PFSK-1 (cell line): ENCODE results near the gene FRMD4A.

ENCODE experiments used
- FOXP2 ChIP-seq: optimal IDR thresholded peaks from 2 replicates; pipeline ENCODE3; 2011; ENCODE audit warnings: borderline replicate concordance, control low read depth, inconsistent platforms; ENCODE audit not compliant: insufficient read depth; ENCODE audit errors: extremely low read length, extremely low read depth
- POLR2AphosphoS5 ChIP-seq: IDR thresholded peaks from 2 replicates; pipeline ENCODE4 v1.6.1; 2012; ENCODE audit warnings: low read depth, mild to moderate bottlenecking, control low read depth, low read length, moderate library complexity
- SIN3A ChIP-seq: IDR thresholded peaks from 2 replicates; pipeline ENCODE4 v1.6.1; 2012; ENCODE audit warnings: mild to moderate bottlenecking, low read length, moderate library complexity, borderline replicate concordance; ENCODE audit not compliant: insufficient read depth
- TAF1 ChIP-seq: IDR thresholded peaks from 2 replicates; pipeline ENCODE4 v1.6.1; 2012; ENCODE audit warnings: low read length, control low read depth, borderline replicate concordance; ENCODE audit not compliant: insufficient read depth
- TF ChIP-seq, protein P1 (sequence below), 2 experiments: IDR thresholded peaks; 2 replicates each; pipeline versions ENCODE4 v1.6.1 to v1.8.0; 2011 to 2012; ENCODE audit warnings: low read depth in 2 of 2, low read length in 2 of 2, control low read depth in 1 of 2, inconsistent platforms in 1 of 2, mild to moderate bottlenecking in 1 of 2, moderate library complexity in 1 of 2; ENCODE audit not compliant: insufficient read depth in 1 of 2

DNA sequence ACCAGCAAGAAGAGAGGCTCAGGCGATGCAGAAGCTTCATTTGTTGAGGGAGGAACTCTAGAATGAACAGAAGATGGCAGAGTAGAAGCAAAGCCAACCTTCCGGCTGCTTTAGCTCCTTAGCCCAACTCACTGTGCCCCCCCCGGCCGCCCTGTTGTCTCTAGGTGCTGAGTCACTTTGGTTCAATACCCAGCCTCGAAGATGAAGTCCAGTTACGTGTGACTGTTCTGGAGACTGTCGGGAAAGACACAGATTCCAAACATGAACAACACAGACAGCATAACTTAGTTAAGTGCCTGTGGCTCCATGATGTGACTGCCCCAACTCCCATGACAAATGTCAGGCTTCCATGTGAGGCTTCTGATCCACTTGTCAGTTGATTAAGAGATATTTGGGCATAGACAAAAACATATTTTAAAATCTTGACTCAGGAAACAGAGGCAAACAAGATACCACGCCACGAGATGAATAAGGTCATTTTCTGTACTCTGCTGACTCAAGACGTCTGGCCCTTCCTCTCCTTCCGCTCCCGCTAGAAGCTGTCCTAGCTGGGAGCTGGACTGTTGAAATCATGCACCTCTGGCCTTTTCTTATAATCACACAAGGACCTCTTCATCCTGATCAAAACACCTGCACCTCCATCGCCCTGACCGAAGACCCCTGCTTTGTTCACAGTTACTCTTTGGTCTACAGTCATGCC lies 199.3 kb downstream of the FRMD4A start:
- TF ChIP-seq POLR2AphosphoS5 (no peak), SIN3A (no peak), TAF1 (no peak), FOXP2 (no peak)
- TF ChIP-seq, protein P1, sequence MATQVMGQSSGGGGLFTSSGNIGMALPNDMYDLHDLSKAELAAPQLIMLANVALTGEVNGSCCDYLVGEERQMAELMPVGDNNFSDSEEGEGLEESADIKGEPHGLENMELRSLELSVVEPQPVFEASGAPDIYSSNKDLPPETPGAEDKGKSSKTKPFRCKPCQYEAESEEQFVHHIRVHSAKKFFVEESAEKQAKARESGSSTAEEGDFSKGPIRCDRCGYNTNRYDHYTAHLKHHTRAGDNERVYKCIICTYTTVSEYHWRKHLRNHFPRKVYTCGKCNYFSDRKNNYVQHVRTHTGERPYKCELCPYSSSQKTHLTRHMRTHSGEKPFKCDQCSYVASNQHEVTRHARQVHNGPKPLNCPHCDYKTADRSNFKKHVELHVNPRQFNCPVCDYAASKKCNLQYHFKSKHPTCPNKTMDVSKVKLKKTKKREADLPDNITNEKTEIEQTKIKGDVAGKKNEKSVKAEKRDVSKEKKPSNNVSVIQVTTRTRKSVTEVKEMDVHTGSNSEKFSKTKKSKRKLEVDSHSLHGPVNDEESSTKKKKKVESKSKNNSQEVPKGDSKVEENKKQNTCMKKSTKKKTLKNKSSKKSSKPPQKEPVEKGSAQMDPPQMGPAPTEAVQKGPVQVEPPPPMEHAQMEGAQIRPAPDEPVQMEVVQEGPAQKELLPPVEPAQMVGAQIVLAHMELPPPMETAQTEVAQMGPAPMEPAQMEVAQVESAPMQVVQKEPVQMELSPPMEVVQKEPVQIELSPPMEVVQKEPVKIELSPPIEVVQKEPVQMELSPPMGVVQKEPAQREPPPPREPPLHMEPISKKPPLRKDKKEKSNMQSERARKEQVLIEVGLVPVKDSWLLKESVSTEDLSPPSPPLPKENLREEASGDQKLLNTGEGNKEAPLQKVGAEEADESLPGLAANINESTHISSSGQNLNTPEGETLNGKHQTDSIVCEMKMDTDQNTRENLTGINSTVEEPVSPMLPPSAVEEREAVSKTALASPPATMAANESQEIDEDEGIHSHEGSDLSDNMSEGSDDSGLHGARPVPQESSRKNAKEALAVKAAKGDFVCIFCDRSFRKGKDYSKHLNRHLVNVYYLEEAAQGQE (IDR thresholded peaks at IDR 0.05; ENCODE audit: insufficient read depth in 1 of 2, low read depth in 2 of 2, low read length in 2 of 2) = no peak
